ENCODE data around the gene CYBRD1.

CYBRD1 gene

GRCh38 chr2:171505374-171505773 lies 16.9 kb upstream of the CYBRD1 start:
- DNase-seq (ENCODE audit: low spot score), result no peak
- TF ChIP-seq CTCF (IDR thresholded peaks at IDR 0.05; ENCODE audit: extremely low read depth, missing control alignments), result no peak

- TF ChIP-seq CTCF (IDR thresholded peaks at IDR 0.05; ENCODE audit: extremely low read depth, missing control alignments), result no peak
- peak; percentile 73 for DNase-seq (ENCODE audit: low spot score)
Observed at GRCh38 chr2:171509945-171510731, 12.1 kb upstream of the CYBRD1 start.

- no peak for DNase-seq (ENCODE audit: low spot score)
- TF ChIP-seq CTCF (IDR thresholded peaks at IDR 0.05; ENCODE audit: extremely low read depth, missing control alignments), result no peak
Observed at GRCh38 chr2:171512014-171512413, 10.3 kb upstream of the CYBRD1 start.

- TF ChIP-seq CTCF (IDR thresholded peaks at IDR 0.05; ENCODE audit: extremely low read depth, missing control alignments), result no peak
- DNase-seq (ENCODE audit: low spot score), result no peak
Observed at GRCh38 chr2:171512683-171513195, 9.5 kb upstream of the CYBRD1 start.

GRCh38 chr2:171513719-171514160 lies 8.5 kb upstream of the CYBRD1 start:
- TF ChIP-seq CTCF (IDR thresholded peaks at IDR 0.05; ENCODE audit: extremely low read depth, missing control alignments), result no peak
- peak; percentile 54 for DNase-seq (ENCODE audit: low spot score)

GRCh38 chr2:171514908-171515582 lies 7.2 kb upstream of the CYBRD1 start:
- TF ChIP-seq CTCF (IDR thresholded peaks at IDR 0.05; ENCODE audit: extremely low read depth, missing control alignments), result no peak
- no peak for DNase-seq (ENCODE audit: low spot score)

- DNase-seq (ENCODE audit: low spot score), result no peak
- TF ChIP-seq CTCF (IDR thresholded peaks at IDR 0.05; ENCODE audit: extremely low read depth, missing control alignments), result no peak
Observed at GRCh38 chr2:171515672-171516298, 6.5 kb upstream of the CYBRD1 start.
